Measurements from ENCODE around the gene HOXA7.

Gene HOXA7

DNA sequence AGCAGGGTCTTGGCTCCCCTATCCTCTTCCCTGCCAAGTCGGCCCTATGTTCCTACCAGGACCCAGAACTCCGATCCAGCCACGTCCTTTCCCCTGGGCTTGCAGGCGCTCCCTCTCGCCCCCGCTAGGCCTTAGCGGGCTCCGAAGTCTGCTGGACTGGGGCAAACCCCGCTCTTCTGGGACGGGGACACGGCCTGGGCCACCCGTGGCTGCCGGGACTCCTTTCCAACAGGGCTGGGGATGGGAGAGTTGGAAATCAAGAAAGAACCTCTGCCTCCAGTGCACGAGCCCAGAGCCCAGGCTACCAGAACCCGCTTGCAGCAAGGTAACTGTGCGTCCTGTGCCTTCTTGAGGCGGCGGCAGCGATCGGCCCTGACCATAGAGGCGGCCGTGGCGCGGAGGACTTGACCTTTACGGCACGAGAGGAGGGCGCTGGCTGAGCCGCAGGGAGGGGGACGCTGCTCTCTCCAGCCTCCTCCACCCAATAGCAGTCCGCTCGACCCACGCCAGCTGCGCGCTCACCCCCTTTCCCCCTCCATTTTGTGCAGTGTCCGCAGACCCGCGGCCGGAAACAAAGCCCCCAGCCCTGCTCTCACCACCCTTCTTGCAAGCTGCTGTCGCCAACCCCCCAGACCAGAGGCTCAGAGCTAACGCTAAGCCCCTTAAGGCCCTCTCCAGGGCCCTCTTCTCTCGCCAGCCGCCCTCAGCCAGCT is 35.5 kb upstream of the HOXA7 start:
- no peak overlapping the region for H3K27ac ChIP-seq
- no peak for TF ChIP-seq ZFX (IDR thresholded peaks at IDR 0.05; ENCODE audit: borderline replicate concordance)
- TF ChIP-seq, protein P1, sequence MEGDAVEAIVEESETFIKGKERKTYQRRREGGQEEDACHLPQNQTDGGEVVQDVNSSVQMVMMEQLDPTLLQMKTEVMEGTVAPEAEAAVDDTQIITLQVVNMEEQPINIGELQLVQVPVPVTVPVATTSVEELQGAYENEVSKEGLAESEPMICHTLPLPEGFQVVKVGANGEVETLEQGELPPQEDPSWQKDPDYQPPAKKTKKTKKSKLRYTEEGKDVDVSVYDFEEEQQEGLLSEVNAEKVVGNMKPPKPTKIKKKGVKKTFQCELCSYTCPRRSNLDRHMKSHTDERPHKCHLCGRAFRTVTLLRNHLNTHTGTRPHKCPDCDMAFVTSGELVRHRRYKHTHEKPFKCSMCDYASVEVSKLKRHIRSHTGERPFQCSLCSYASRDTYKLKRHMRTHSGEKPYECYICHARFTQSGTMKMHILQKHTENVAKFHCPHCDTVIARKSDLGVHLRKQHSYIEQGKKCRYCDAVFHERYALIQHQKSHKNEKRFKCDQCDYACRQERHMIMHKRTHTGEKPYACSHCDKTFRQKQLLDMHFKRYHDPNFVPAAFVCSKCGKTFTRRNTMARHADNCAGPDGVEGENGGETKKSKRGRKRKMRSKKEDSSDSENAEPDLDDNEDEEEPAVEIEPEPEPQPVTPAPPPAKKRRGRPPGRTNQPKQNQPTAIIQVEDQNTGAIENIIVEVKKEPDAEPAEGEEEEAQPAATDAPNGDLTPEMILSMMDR (IDR thresholded peaks at IDR 0.05): no peak

DNA sequence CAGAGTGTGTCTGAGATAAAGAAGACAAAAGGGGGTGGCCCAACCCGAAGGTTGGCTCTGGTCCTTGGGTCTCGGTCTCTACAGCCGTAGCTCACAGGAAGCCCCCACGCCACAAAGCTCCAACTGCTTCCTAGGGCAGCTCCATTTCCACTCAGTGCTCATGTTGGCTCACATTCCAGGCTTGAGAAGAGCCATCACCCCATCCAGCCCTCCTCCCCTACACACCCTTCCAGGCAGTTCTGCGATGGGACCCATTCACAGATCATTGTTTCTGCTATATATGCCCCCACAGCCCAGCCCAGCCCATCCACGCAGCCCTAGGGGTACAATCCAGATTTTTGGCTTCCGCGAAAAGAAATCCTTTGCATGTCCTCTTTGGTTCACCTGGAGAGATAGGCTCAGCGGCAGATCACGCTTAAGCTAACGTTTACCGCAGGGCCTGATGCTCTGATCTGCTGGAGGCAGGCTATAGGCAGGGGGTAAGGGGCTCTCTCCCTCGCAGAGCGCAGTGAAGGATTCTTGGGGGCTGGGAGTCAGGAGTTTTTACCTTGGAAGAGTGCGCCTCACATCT is 34.8 kb upstream of the HOXA7 start:
- no peak overlapping the region for H3K27ac ChIP-seq
- TF ChIP-seq, protein P1 (IDR thresholded peaks at IDR 0.05): no peak

DNA sequence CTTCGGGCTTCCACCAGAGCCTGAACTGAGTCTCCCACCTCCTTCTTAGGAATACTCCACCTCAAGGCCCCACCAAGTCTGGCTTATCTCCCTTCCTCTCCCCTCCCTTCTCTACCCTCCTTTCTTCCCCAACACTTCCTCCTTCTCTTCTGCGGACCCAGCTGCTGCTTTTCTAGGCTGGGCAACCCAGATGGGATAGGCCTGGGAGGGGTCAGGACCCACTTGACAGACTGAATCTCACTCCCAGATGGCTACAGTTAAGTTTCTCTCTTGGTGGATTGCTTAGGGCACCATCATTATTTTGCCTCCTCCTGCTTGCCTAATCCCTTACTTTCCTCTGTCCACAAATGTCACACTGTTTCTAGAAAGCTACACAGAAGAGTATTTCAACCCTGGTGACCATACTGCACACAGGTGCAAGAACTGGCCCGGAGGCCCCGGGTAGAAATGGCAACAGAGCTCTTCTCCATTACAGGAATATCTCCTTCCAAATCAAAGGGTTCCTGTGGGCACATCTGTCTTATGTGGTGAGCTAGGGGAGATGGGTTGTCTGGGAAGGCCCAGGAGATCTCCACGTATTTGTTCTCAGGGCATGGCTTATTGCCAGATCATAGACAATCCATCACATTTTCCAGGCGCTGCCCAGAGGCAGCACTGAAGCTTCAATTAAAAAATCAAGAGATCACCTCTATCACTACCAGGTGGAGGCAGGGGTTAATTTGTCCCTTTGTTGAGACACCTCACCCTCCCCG is 33.7 kb upstream of the HOXA7 start:
- TF ChIP-seq ZFX (IDR thresholded peaks at IDR 0.05; ENCODE audit: borderline replicate concordance): no peak
- TF ChIP-seq, protein P1 (IDR thresholded peaks at IDR 0.05): no peak
- H3K27ac ChIP-seq: no peak overlapping the region

DNA sequence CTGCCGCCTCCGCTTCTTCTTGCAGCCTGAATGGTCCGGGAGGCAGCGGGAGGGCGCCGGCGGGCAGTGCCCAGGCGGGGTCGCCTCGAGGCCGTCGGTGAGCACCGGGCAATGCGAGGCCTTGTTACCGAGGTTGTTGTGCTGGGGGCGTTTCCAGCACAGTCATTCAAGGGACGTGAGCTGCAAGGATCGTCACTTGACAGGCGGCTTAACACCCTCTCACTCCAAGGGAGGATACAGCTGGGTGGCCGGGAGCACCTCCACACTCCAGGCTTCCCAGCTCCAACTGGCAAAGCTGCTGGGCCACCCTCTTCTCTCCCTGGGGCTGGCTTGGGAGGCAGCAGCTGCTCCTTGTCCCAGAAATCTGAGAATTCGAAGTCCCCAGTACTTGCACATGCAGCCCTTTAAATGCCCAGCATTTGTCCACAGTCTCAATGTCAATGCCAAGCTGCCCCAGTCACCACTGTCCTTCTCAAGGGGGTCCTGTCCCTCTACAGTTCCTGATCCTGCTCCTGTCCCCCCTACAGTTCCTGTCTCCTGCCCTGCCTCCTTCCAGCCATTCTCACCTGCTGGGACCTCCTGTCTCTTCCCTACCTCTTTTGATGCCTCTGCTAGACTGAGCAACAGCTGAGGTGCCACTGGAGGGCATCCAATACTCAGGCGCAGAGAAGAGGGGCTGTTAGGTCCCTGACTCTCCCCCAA is 33.0 kb upstream of the HOXA7 start:
- no peak overlapping the region for H3K27ac ChIP-seq
- TF ChIP-seq ZFX (IDR thresholded peaks at IDR 0.05; ENCODE audit: borderline replicate concordance): no peak
- TF ChIP-seq, protein P1 (IDR thresholded peaks at IDR 0.05): no peak

DNA sequence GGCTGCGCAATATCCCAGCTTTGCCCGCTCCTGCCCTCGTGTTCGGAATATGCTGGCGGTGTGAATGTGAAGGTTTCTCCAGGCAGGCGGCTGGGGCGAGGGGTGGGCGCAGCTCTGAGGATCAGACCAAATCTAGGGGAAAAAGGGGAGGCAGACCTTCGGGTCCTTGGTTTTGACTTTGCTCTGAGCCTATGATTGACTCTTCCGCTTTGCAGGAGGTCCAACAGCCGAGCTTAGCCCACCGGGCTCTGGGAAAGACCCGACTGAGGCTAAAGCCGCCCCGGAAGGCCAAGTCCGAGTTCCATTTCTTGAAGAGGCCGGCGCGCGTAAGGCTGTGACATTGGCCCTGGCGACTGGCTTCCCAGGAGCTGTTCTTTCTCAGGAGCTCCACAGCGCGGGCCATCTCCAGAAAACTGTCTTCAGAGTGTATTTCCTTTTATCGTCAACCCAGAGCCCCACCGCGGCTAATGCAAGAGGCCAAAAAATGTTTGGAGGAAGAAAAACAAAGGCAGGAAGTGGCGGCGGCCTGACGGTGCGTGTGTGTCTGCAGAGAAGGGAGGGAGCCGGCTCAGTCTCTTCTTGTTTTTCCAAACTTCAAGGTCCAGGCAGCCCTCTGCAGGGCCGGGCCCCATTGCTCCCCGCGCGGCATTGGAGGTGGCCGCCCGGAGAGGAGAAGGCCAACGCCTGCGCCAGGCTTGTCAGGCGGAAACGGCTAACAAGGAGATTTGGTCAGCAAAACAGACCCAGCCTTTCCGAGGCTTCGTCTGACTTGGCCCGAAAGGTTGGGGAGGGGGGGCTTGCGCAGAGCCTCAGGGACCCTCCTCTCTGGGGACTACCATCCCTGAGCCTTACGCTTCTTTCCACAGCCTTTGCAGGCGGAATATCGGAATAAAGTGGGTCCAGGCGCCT is 32.2 kb upstream of the HOXA7 start:
- TF ChIP-seq ZFX (IDR thresholded peaks at IDR 0.05; ENCODE audit: borderline replicate concordance): no peak
- TF ChIP-seq, protein P1 (IDR thresholded peaks at IDR 0.05): no peak
- no peak overlapping the region for H3K27ac ChIP-seq

DNA sequence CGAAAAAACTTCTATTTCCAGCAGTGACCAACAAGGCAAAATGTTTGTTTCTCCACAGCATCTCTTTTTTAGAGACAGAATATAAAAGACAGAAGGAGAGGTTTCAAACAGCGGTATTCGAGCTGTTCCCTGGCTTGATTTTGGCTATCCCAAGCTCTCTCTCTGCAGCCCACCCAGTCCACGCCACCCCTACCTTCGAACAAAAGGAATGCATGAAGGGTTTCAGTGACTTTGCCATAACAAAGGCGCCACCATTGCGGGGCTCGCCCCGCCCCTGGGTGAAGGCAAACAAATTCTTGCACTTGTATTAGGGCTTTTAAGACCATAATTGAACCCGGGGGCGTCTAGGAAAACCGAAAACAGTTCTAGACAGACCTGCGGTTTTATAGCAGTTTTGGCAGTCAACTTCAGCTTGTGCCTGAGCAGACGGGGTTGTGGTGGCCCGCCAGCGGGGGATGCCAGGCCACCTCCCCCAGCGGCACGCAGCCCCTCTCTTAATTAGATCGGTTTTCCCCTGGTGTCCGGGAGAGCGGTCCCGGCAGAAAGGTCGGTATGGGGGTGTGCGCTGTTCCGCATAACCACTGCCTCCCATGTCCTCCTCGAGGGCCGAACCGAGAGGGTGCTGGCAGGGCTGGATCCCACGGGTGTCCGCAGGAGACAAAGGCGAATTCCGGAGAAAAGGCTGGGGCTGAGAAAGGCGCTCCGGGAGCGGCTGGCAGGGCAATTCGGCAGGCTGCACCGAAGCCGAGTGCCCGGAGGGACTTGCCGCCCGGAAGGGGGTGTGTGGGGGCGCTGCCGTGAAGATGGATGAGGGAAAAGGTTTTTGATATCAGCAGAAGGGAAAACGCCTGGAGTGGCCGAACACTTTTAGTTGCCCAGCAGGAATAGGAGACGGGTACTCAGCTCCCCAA is 31.3 kb upstream of the HOXA7 start:
- no peak overlapping the region for H3K27ac ChIP-seq
- no peak for TF ChIP-seq ZFX (IDR thresholded peaks at IDR 0.05; ENCODE audit: borderline replicate concordance)
- TF ChIP-seq, protein P1 (IDR thresholded peaks at IDR 0.05): no peak
